ENCODE data around the gene MAK.
A peak's percentile ranks its signal among the peaks of the same experiment; 100 is the strongest.
"Not testable (repeated sequence)": the region's sequence is repeated elsewhere in the genome, so short reads cannot be mapped to it uniquely, and the experiment has no call there.

The MAK gene

GRCh38 chr6:10792101-10792500, 46.2 kb downstream of the MAK start:
- DNase-seq (no peak), ATAC-seq (replicated peaks) (no peak)
- Mint-ChIP-seq H3K36me3 (peaks cover 15 to 29% of the 10 kb centered on the region in 2 donors), H3K27me3 (no peaks in the 10 kb centered on the region), H3K4me3 (no peak overlapping the region), H3K4me1 (peaks cover 2 to 10% of the 10 kb centered on the region in 2 donors), H3K9me3 (no peaks in the 10 kb centered on the region), H3K27ac (no peak overlapping the region)

- no peak overlapping the region for H3K4me3 Mint-ChIP-seq
- peaks cover 17 to 32% of the 10 kb centered on the region in 2 donors for H3K36me3 Mint-ChIP-seq
- DNase-seq (no peak), ATAC-seq (replicated peaks) (no peak)
- no peaks in the 10 kb centered on the region for H3K27me3 Mint-ChIP-seq
- H3K9me3 Mint-ChIP-seq = no peaks in the 10 kb centered on the region
- H3K4me1 Mint-ChIP-seq = peaks cover 2 to 10% of the 10 kb centered on the region in 2 donors
- no peak overlapping the region for H3K27ac Mint-ChIP-seq
These were observed 46.7 kb downstream of the MAK start for GRCh38 chr6:10791673-10792072.

GRCh38 chr6:10779076-10779475, 59.3 kb downstream of the MAK start:
- ATAC-seq (replicated peaks) = no peak
- H3K27ac Mint-ChIP-seq = no peak overlapping the region
- no peaks in the 10 kb centered on the region for H3K4me1 Mint-ChIP-seq
- no peak overlapping the region for H3K4me3 Mint-ChIP-seq
- peaks cover 20 to 42% of the 10 kb centered on the region in 2 donors for H3K36me3 Mint-ChIP-seq
- no peaks in the 10 kb centered on the region for H3K27me3 Mint-ChIP-seq
- no peaks in the 10 kb centered on the region for H3K9me3 Mint-ChIP-seq
- DNase-seq = no peak

- DNase-seq = no peak
- Mint-ChIP-seq H3K9me3 (no peaks in the 10 kb centered on the region), H3K36me3 (peaks cover 14 to 38% of the 10 kb centered on the region in 2 donors), H3K4me1 (no peaks in the 10 kb centered on the region), H3K27ac (no peak overlapping the region), H3K4me3 (no peak overlapping the region), H3K27me3 (no peaks in the 10 kb centered on the region)
- ATAC-seq (replicated peaks) = no peak
These were observed 60.1 kb downstream of the MAK start for GRCh38 chr6:10778230-10778629.

GRCh38 chr6:10771371-10771894, 66.9 kb downstream of the MAK start:
- Mint-ChIP-seq H3K4me1 (no peaks in the 10 kb centered on the region), H3K27ac (no peak overlapping the region), H3K27me3 (no peaks in the 10 kb centered on the region), H3K36me3 (peaks cover 20 to 43% of the 10 kb centered on the region in 2 donors), H3K4me3 (no peak overlapping the region), H3K9me3 (no peaks in the 10 kb centered on the region)
- ATAC-seq (replicated peaks) = no peak
- DNase-seq = no peak

- ATAC-seq (replicated peaks) (no peak), DNase-seq (no peak)
- Mint-ChIP-seq H3K27ac (no peak overlapping the region), H3K4me3 (no peak overlapping the region), H3K9me3 (no peaks in the 10 kb centered on the region), H3K36me3 (peaks cover 15 to 33% of the 10 kb centered on the region in 2 donors), H3K27me3 (no peaks in the 10 kb centered on the region), H3K4me1 (no peaks in the 10 kb centered on the region)
These were observed 68.9 kb downstream of the MAK start for GRCh38 chr6:10769419-10769818.

- DNase-seq = no peak
- Mint-ChIP-seq H3K36me3 (peaks cover 17 to 40% of the 10 kb centered on the region in 2 donors), H3K9me3 (no peaks in the 10 kb centered on the region), H3K27me3 (no peaks in the 10 kb centered on the region), H3K27ac (no peak overlapping the region), H3K4me1 (peaks cover 8 to 14% of the 10 kb centered on the region in 2 donors), H3K4me3 (no peak overlapping the region)
- no peak for ATAC-seq (replicated peaks)
These were observed 75.3 kb downstream of the MAK start for GRCh38 chr6:10763006-10763405.

- Mint-ChIP-seq H3K27me3 (no peaks in the 10 kb centered on the region), H3K4me3 (no peak overlapping the region), H3K27ac (no peak overlapping the region), H3K36me3 (peaks cover 28 to 44% of the 10 kb centered on the region in 2 donors), H3K4me1 (peaks cover 17 to 31% of the 10 kb centered on the region in 2 donors), H3K9me3 (no peaks in the 10 kb centered on the region)
- ATAC-seq (replicated peaks) (no peak), DNase-seq (no peak)
These were observed 78.4 kb downstream of the MAK start for GRCh38 chr6:10759884-10760329.

- Mint-ChIP-seq H3K9me3 (no peaks in the 10 kb centered on the region), H3K4me1 (peaks cover 19 to 36% of the 10 kb centered on the region in 2 donors), H3K27me3 (no peaks in the 10 kb centered on the region), H3K4me3 (no peak overlapping the region), H3K27ac (peak overlapping the region; percentile 80), H3K36me3 (peaks cover 33 to 50% of the 10 kb centered on the region in 2 donors)
- ATAC-seq (replicated peaks) (peak; percentile 63 to 65), DNase-seq (no peak)
These were observed 79.0 kb downstream of the MAK start for GRCh38 chr6:10759312-10759839.

GRCh38 chr6:10756085-10756484, 82.3 kb downstream of the MAK start:
- DNase-seq = no peak
- Mint-ChIP-seq H3K27ac (peak overlapping the region; percentile 70), H3K36me3 (peaks cover 45 to 68% of the 10 kb centered on the region in 2 donors), H3K4me1 (peaks cover 25 to 39% of the 10 kb centered on the region in 2 donors), H3K27me3 (no peaks in the 10 kb centered on the region), H3K9me3 (no peaks in the 10 kb centered on the region), H3K4me3 (peak overlapping the region in 1 of 2 donors; percentile 26)
- ATAC-seq (replicated peaks) = peak; percentile 56 to 57

GRCh38 chr6:10751757-10752156, 86.6 kb downstream of the MAK start:
- Mint-ChIP-seq H3K36me3 (peaks cover 27 to 57% of the 10 kb centered on the region in 2 donors), H3K4me1 (peaks cover 25 to 56% of the 10 kb centered on the region in 2 donors)
- H3K4me3 Mint-ChIP-seq; H3K9me3 Mint-ChIP-seq; H3K27me3 Mint-ChIP-seq; DNase-seq; ATAC-seq (replicated peaks); H3K27ac Mint-ChIP-seq: not testable (repeated sequence)

- H3K27me3 Mint-ChIP-seq; H3K27ac Mint-ChIP-seq; H3K9me3 Mint-ChIP-seq; DNase-seq; ATAC-seq (replicated peaks); H3K4me3 Mint-ChIP-seq: not testable (repeated sequence)
- peaks cover 22 to 46% of the 10 kb centered on the region in 2 donors for H3K36me3 Mint-ChIP-seq
- peaks cover 21 to 49% of the 10 kb centered on the region in 2 donors for H3K4me1 Mint-ChIP-seq
These were observed 87.8 kb downstream of the MAK start for GRCh38 chr6:10750568-10750967.

GRCh38 chr6:10749734-10750133, 88.6 kb downstream of the MAK start:
- ATAC-seq (replicated peaks) (no peak), DNase-seq (no peak)
- Mint-ChIP-seq H3K27ac (no peak overlapping the region), H3K4me3 (no peak overlapping the region), H3K4me1 (peaks cover 20 to 40% of the 10 kb centered on the region in 2 donors), H3K36me3 (peaks cover 16 to 42% of the 10 kb centered on the region in 2 donors), H3K27me3 (no peaks in the 10 kb centered on the region), H3K9me3 (no peaks in the 10 kb centered on the region)

GRCh38 chr6:10747251-10747972, 90.9 kb downstream of the MAK start, which contains the start of gene TMEM14B:
TMEM14B (plus strand) TSS chr6:10747805; CDS start chr6:10749246, 1,441 bp downstream.
- peak within 1 kb of the TSS; percentile 96 for H3K4me3 Mint-ChIP-seq
- H3K27ac Mint-ChIP-seq = peak within 1 kb of the TSS; percentile 98
- no peaks in the 10 kb centered on the region for H3K9me3 Mint-ChIP-seq
- ATAC-seq (replicated peaks) = peak; percentile 97 to 98
- peak; percentile 98 for DNase-seq
- H3K27me3 Mint-ChIP-seq = no peaks in the 10 kb centered on the region
- H3K36me3 Mint-ChIP-seq = peaks cover 4 to 27% of the 10 kb centered on the region in 2 donors
- H3K4me1 Mint-ChIP-seq = peaks cover 13 to 34% of the 10 kb centered on the region in 2 donors

GRCh38 chr6:10746915-10747250, 91.5 kb downstream of the MAK start:
- Mint-ChIP-seq H3K4me3 (peak overlapping the region; percentile 96), H3K27me3 (no peaks in the 10 kb centered on the region), H3K9me3 (no peaks in the 10 kb centered on the region), H3K36me3 (peaks cover 7 to 27% of the 10 kb centered on the region in 2 donors), H3K27ac (peak overlapping the region; percentile 98), H3K4me1 (peaks cover 13 to 34% of the 10 kb centered on the region in 2 donors)
- ATAC-seq (replicated peaks) (no peak), DNase-seq (no peak)

Data from stimulated activated naive B cell treated with anti-CD40 and anti-IgM and Interleukin-4, amounts not matched to agents 10 μg/mL and 1 μg/mL and 100 μg/mL, for 72 hours (primary cell).